Mesodermal cell (in vitro differentiated cells): ENCODE results near the gene FOXJ1.

Source experiments
- H3K27ac ChIP-seq: 2 replicates; pipeline ENCODE4 v1.7.0; 2013; ENCODE audit warnings: mild to moderate bottlenecking, low read depth, low read length, moderate library complexity; ENCODE audit not compliant: severe bottlenecking
- H3K36me3 ChIP-seq: 2 replicates; pipeline ENCODE4 v1.7.1; 2013; ENCODE audit warnings: mild to moderate bottlenecking, low read length, moderate library complexity; ENCODE audit not compliant: control insufficient read depth, insufficient read depth
- H3K4me1 ChIP-seq: one replicate; pipeline ENCODE4 v1.7.1; 2013; ENCODE audit warnings: mild to moderate bottlenecking, low read length; ENCODE audit not compliant: insufficient read depth, control insufficient read depth, poor library complexity, severe bottlenecking
- H3K4me3 ChIP-seq: 2 replicates; pipeline ENCODE4 v1.7.0; 2013; ENCODE audit warnings: low read length, control low read depth, mild to moderate bottlenecking; ENCODE audit not compliant: insufficient read depth, poor library complexity, severe bottlenecking; ENCODE audit errors: extremely low read depth
- H3K9me3 ChIP-seq: 2 replicates; pipeline ENCODE4 v1.7.1; 2013; ENCODE audit warnings: mild to moderate bottlenecking, low read length, moderate library complexity; ENCODE audit not compliant: control insufficient read depth
- WGBS, 2 experiments: methylation state at CpG; one replicate each; pipeline ENCODE4 v1.1.5; 2013; ENCODE audit warnings: missing lambda C conversion rate in 2 of 2; ENCODE audit not compliant: insufficient coverage in 2 of 2; 5-methylcytosine and 5-hydroxymethylcytosine counted together

Gene FOXJ1

GRCh38 chr17:76176701-76177574 lies 35.9 kb upstream of the FOXJ1 start:
- Histone ChIP-seq H3K9me3 (no peaks in the 10 kb centered on the region), H3K27ac (no peak overlapping the region), H3K4me3 (no peak overlapping the region), H3K36me3 (no peaks in the 10 kb centered on the region), H3K4me1 (no peaks in the 10 kb centered on the region)
- WGBS, 2 experiments = 92 to 93% methylated on average over 16 to 31 of the region's 34 CpGs

- Histone ChIP-seq H3K4me3 (no peak overlapping the region), H3K36me3 (no peaks in the 10 kb centered on the region), H3K9me3 (no peaks in the 10 kb centered on the region), H3K27ac (no peak overlapping the region), H3K4me1 (no peaks in the 10 kb centered on the region)
- WGBS, 2 experiments = 89 to 90% methylated on average over 6 to 7 of the region's 9 CpGs
These were observed 33.0 kb upstream of the FOXJ1 start for GRCh38 chr17:76174037-76174436.

GRCh38 chr17:76173474-76173873 lies 32.4 kb upstream of the FOXJ1 start:
- no peaks in the 10 kb centered on the region for H3K9me3 ChIP-seq
- WGBS, 2 experiments = 95 to 96% methylated on average over 10 to 11 of the region's 11 CpGs
- no peak overlapping the region for H3K4me3 ChIP-seq
- no peaks in the 10 kb centered on the region for H3K36me3 ChIP-seq
- H3K27ac ChIP-seq = no peak overlapping the region
- no peaks in the 10 kb centered on the region for H3K4me1 ChIP-seq

- Histone ChIP-seq H3K27ac (no peak overlapping the region), H3K36me3 (no peaks in the 10 kb centered on the region), H3K9me3 (no peaks in the 10 kb centered on the region), H3K4me1 (no peaks in the 10 kb centered on the region), H3K4me3 (no peak overlapping the region)
- WGBS, 2 experiments = 94 to 96% methylated on average over 2 to 3 of the region's 4 CpGs
These were observed 30.7 kb upstream of the FOXJ1 start for GRCh38 chr17:76171706-76172105.

GRCh38 chr17:76170114-76170513 lies 29.1 kb upstream of the FOXJ1 start:
- Histone ChIP-seq H3K4me1 (no peaks in the 10 kb centered on the region), H3K36me3 (no peaks in the 10 kb centered on the region), H3K9me3 (no peaks in the 10 kb centered on the region), H3K4me3 (no peak overlapping the region), H3K27ac (no peak overlapping the region)
- WGBS, 2 experiments = 75 to 90% methylated on average over 1 of the region's 1 CpG

GRCh38 chr17:76166906-76167305 lies 25.9 kb upstream of the FOXJ1 start:
- WGBS, 2 experiments = 89 to 94% methylated on average over 4 to 8 of the region's 10 CpGs
- no peaks in the 10 kb centered on the region for H3K9me3 ChIP-seq
- no peaks in the 10 kb centered on the region for H3K36me3 ChIP-seq
- H3K27ac ChIP-seq = no peak overlapping the region
- H3K4me3 ChIP-seq = no peak overlapping the region
- H3K4me1 ChIP-seq = no peaks in the 10 kb centered on the region

GRCh38 chr17:76166168-76166567 lies 25.1 kb upstream of the FOXJ1 start:
- 87 to 94% methylated on average over 3 to 6 of the region's 7 CpGs for WGBS, 2 experiments
- no peaks in the 10 kb centered on the region for H3K9me3 ChIP-seq
- no peak overlapping the region for H3K27ac ChIP-seq
- no peaks in the 10 kb centered on the region for H3K36me3 ChIP-seq
- no peak overlapping the region for H3K4me3 ChIP-seq
- no peaks in the 10 kb centered on the region for H3K4me1 ChIP-seq

- no peak overlapping the region for H3K4me3 ChIP-seq
- H3K27ac ChIP-seq = no peak overlapping the region
- H3K36me3 ChIP-seq = no peaks in the 10 kb centered on the region
- H3K4me1 ChIP-seq = no peaks in the 10 kb centered on the region
- WGBS, 2 experiments = 100% methylated on average over 1 of the region's 2 CpGs; no CpG with 5 or more reads in 1 of the 2 experiments
- H3K9me3 ChIP-seq = no peaks in the 10 kb centered on the region
These were observed 23.3 kb upstream of the FOXJ1 start for GRCh38 chr17:76164331-76164730.

- no peaks in the 10 kb centered on the region for H3K9me3 ChIP-seq
- peaks cover 3% of the 10 kb centered on the region for H3K36me3 ChIP-seq
- H3K27ac ChIP-seq = no peak overlapping the region
- H3K4me1 ChIP-seq = no peaks in the 10 kb centered on the region
- no peak overlapping the region for H3K4me3 ChIP-seq
- 86 to 92% methylated on average over 2 to 3 of the region's 4 CpGs for WGBS, 2 experiments
These were observed 22.9 kb upstream of the FOXJ1 start for GRCh38 chr17:76163919-76164318.

- Histone ChIP-seq H3K36me3 (peaks cover 3% of the 10 kb centered on the region), H3K9me3 (no peaks in the 10 kb centered on the region), H3K27ac (no peak overlapping the region), H3K4me1 (no peaks in the 10 kb centered on the region), H3K4me3 (no peak overlapping the region)
- 94 to 98% methylated on average over 18 of the region's 20 CpGs for WGBS, 2 experiments
These were observed 20.7 kb upstream of the FOXJ1 start for GRCh38 chr17:76161619-76162266.
